Measurements from ENCODE around the gene GBA2.

The GBA2 gene

GRCh38 chr9:35767458-35767857 is 18.4 kb upstream of the GBA2 start:
- TF ChIP-seq TAF1 (IDR thresholded peaks at IDR 0.05; ENCODE audit: borderline replicate concordance, insufficient read depth, low read length) (no peak), FOXP2 (optimal IDR thresholded peaks at IDR 0.05; ENCODE audit: borderline replicate concordance, extremely low read depth, extremely low read length, insufficient read depth) (no peak), SIN3A (IDR thresholded peaks at IDR 0.05; ENCODE audit: borderline replicate concordance, insufficient read depth, low read length) (no peak)

DNA sequence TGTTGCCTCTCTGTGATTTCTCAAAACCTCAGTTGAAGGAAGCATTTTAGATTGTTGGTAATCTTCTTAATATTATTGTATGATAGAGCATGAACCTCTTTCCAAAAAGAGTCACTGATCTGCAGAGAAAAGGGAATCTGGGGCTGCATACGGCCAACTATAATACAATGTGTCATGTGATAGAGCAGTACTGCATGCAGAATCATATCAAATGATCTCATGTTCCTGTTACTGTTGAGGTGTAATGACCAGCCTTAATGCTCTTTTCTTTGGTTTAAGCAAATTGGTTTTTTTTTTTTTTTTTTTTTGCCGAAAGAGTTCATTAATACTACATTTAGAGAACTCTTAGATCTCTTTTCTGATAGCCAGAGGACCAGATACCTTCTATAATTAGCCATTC is 18.0 kb upstream of the GBA2 start:
- TF ChIP-seq POLR2AphosphoS5 (IDR thresholded peaks at IDR 0.05; ENCODE audit: low read depth, low read length) (no peak), TAF1 (IDR thresholded peaks at IDR 0.05; ENCODE audit: borderline replicate concordance, insufficient read depth, low read length) (no peak), FOXP2 (optimal IDR thresholded peaks at IDR 0.05; ENCODE audit: borderline replicate concordance, extremely low read depth, extremely low read length, insufficient read depth) (no peak), SIN3A (IDR thresholded peaks at IDR 0.05; ENCODE audit: borderline replicate concordance, insufficient read depth, low read length) (no peak)
- TF ChIP-seq, protein P1, sequence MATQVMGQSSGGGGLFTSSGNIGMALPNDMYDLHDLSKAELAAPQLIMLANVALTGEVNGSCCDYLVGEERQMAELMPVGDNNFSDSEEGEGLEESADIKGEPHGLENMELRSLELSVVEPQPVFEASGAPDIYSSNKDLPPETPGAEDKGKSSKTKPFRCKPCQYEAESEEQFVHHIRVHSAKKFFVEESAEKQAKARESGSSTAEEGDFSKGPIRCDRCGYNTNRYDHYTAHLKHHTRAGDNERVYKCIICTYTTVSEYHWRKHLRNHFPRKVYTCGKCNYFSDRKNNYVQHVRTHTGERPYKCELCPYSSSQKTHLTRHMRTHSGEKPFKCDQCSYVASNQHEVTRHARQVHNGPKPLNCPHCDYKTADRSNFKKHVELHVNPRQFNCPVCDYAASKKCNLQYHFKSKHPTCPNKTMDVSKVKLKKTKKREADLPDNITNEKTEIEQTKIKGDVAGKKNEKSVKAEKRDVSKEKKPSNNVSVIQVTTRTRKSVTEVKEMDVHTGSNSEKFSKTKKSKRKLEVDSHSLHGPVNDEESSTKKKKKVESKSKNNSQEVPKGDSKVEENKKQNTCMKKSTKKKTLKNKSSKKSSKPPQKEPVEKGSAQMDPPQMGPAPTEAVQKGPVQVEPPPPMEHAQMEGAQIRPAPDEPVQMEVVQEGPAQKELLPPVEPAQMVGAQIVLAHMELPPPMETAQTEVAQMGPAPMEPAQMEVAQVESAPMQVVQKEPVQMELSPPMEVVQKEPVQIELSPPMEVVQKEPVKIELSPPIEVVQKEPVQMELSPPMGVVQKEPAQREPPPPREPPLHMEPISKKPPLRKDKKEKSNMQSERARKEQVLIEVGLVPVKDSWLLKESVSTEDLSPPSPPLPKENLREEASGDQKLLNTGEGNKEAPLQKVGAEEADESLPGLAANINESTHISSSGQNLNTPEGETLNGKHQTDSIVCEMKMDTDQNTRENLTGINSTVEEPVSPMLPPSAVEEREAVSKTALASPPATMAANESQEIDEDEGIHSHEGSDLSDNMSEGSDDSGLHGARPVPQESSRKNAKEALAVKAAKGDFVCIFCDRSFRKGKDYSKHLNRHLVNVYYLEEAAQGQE (IDR thresholded peaks at IDR 0.05; ENCODE audit: insufficient read depth in 1 of 2, low read depth in 2 of 2, low read length in 2 of 2), result no peak

GRCh38 chr9:35763803-35764202 is 14.8 kb upstream of the GBA2 start:
- TF ChIP-seq, protein P1 (IDR thresholded peaks at IDR 0.05; ENCODE audit: insufficient read depth in 1 of 2, low read depth in 2 of 2, low read length in 2 of 2), result no peak
- TF ChIP-seq SIN3A (IDR thresholded peaks at IDR 0.05; ENCODE audit: borderline replicate concordance, insufficient read depth, low read length) (no peak), POLR2AphosphoS5 (IDR thresholded peaks at IDR 0.05; ENCODE audit: low read depth, low read length) (no peak), FOXP2 (optimal IDR thresholded peaks at IDR 0.05; ENCODE audit: borderline replicate concordance, extremely low read depth, extremely low read length, insufficient read depth) (no peak), TAF1 (IDR thresholded peaks at IDR 0.05; ENCODE audit: borderline replicate concordance, insufficient read depth, low read length) (no peak)

DNA sequence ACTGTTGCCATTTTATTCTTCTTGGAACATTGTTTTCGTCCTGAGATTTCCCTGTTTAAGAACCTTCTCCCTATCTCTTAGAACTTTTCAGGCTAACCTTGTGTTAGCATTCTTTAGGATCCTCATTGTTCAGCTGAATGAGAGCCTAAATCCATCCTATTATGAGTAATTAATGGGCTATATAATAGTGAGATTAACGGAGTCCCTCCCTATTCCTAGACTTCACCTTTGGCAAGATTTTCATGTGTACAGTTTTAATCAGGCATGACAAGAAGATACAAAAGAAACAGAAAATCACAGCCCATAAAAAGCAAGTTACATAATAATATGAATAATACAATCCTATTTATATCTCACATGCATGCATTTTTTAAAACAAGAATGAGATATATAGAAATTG is 14.2 kb upstream of the GBA2 start:
- TF ChIP-seq POLR2AphosphoS5 (IDR thresholded peaks at IDR 0.05; ENCODE audit: low read depth, low read length) (no peak), FOXP2 (optimal IDR thresholded peaks at IDR 0.05; ENCODE audit: borderline replicate concordance, extremely low read depth, extremely low read length, insufficient read depth) (no peak), TAF1 (IDR thresholded peaks at IDR 0.05; ENCODE audit: borderline replicate concordance, insufficient read depth, low read length) (no peak), SIN3A (IDR thresholded peaks at IDR 0.05; ENCODE audit: borderline replicate concordance, insufficient read depth, low read length) (no peak)
- TF ChIP-seq, protein P1 (IDR thresholded peaks at IDR 0.05; ENCODE audit: insufficient read depth in 1 of 2, low read depth in 2 of 2, low read length in 2 of 2), result no peak

DNA sequence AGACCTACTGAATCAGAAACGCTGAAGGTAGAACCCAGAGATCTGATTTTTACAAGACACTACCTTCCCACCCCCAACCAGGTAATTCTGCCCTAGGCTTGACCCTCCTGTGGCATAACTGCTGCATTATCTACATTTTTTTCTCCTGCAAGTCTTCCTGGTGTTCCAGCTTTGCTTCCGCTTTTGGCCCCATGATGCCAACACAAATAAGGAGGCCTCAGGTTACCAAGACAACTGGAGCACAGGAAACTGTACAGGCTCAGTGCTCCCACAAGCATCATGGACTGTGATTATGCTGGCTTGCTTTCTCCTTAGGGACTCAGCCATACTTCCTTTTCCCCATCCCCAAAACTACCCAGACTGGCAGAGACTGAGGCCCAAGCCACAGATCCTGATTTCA is 11.6 kb upstream of the GBA2 start:
- no peak for TF ChIP-seq TAF1 (IDR thresholded peaks at IDR 0.05; ENCODE audit: borderline replicate concordance, insufficient read depth, low read length)
- no peak for TF ChIP-seq FOXP2 (optimal IDR thresholded peaks at IDR 0.05; ENCODE audit: borderline replicate concordance, extremely low read depth, extremely low read length, insufficient read depth)
- TF ChIP-seq POLR2AphosphoS5 (IDR thresholded peaks at IDR 0.05; ENCODE audit: low read depth, low read length), result no peak
- no peak for TF ChIP-seq SIN3A (IDR thresholded peaks at IDR 0.05; ENCODE audit: borderline replicate concordance, insufficient read depth, low read length)
- TF ChIP-seq, protein P1 (IDR thresholded peaks at IDR 0.05; ENCODE audit: insufficient read depth in 1 of 2, low read depth in 2 of 2, low read length in 2 of 2), result no peak

Data from PFSK-1 (cell line).